ENCODE results near the gene SIRT4. TPM values are rescaled to one million over a fixed set of nuclear protein-coding genes. Genes with fewer than 3 reads are reported as not detected.
A peak's percentile ranks its signal among the peaks of the same experiment; 100 is the strongest.

The SIRT4 gene
- total RNA-seq, 1 donor from 2014 or later, result 2.5 TPM

DNA sequence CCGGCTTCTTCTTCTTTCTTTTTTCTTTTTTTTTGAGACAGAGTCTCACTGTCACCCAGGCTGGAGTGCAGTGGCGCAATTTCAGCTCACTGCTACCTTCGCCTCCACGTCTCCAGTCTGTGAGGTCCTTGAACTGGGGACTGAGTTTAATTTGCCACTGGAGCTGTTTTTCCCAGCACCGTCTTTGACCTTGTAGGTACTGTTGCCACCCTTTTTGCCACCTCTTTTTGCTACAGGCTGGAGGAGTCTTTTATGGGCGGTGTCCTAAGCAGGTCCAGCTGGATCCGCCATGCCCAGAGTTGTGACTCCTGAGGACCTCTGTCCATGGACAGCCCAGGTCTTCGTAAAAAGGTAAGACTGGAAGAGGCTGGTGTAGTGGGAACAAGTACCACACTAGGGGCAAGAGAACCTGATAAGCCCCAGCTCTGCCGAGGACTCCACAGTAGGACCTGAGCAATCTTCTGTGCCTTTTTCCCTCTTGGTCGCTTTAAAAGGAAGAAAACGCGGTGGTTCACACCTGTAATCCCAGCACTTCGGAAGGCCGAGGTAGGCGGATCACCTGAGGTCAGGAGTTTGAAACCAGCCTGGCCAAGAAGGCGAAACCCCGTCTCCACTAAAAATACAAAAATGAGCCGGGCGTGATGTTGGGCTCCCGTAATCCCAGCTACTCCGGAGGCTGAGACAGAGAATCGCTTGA lies 11.4 kb upstream of the SIRT4 start:
- Mint-ChIP-seq H3K27ac (peak overlapping the region; percentile 83), H3K4me3 (no peak overlapping the region), H3K27me3 (peaks cover 11% of the 10 kb centered on the region), H3K4me1 (peaks cover 3% of the 10 kb centered on the region), H3K36me3 (ENCODE audit: low read depth) (no peaks in the 10 kb centered on the region), H3K9me3 (no peaks in the 10 kb centered on the region)
- peak; percentile 83 for DNase-seq
- intact Hi-C loops (cut with micrococcal nuclease), result loop anchor here (1.0 kb wide), 2 partner anchors 62 to 89 kb away; partner anchors contain the start of gene RPLP0

- intact Hi-C loops (cut with micrococcal nuclease), result loop anchor here (2.0 kb wide), 2 partner anchors 32 to 280 kb away; no protein-coding TSS in a partner anchor
- Mint-ChIP-seq H3K36me3 (ENCODE audit: low read depth) (no peaks in the 10 kb centered on the region), H3K27ac (no peak overlapping the region), H3K4me3 (no peak overlapping the region), H3K27me3 (peaks cover 5% of the 10 kb centered on the region), H3K9me3 (no peaks in the 10 kb centered on the region), H3K4me1 (peaks cover 3% of the 10 kb centered on the region)
- DNase-seq, result no peak
These were observed 9.8 kb upstream of the SIRT4 start for GRCh38 chr12:120292411-120292660.

DNA sequence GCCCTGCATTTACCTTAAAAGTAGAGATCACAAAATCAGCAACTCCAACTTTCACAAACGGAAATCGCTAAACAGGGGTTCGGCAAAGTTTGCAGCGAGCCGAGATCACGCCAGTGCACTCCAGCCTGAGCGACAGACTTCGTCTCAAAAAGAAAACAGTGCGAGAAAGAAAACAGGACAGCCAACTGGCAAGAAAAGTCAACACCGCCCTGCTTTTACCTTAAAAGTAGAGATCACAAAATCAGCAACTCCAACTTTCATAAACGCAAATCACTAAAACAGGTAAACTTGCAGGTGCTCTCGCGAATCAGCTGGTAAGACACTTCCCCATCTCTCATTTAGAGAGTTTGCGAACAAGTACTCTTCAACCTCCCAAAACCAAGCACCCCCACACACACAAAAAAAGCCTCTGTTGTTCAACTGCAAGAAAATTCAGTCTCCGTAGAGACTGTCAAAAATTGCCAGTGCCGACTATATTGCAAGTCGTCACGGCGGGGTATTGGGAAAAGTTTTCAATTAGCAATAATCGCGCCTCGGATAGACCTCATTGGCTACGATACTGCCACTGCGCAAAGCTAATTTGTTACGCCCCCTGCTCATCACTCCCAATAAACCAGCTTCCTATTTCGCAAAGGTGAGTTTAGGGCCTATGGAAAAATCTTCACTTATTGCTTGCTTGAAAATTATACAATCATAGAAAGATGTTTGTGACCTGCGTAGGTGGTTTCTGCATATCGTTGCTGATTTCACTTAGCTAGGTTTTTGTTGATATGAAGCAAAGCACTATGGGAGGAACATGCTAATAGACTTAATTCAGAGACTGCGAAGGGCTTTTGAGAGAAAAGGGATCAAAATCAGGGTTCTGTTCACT lies 9.2 kb upstream of the SIRT4 start, which contains the start of gene RNU4-1:
Gene RNU4-1, minus strand, starts transcription at position 577 of the 871 bp plus-strand sequence.
- H3K27ac Mint-ChIP-seq, result no peak within 1 kb of the TSS
- intact Hi-C loops (cut with micrococcal nuclease), result loop anchor here (1.0 to 2.0 kb wide), 5 partner anchors 9 to 280 kb away; partner anchors contain the start of gene SIRT4
- H3K9me3 Mint-ChIP-seq, result no peaks in the 10 kb centered on the region
- peaks cover 3% of the 10 kb centered on the region for H3K4me1 Mint-ChIP-seq
- H3K4me3 Mint-ChIP-seq, result no peak within 1 kb of the TSS
- H3K27me3 Mint-ChIP-seq, result peaks cover 3% of the 10 kb centered on the region
- no peaks in the 10 kb centered on the region for H3K36me3 Mint-ChIP-seq (ENCODE audit: low read depth)
- DNase-seq, result peak; percentile 93

- H3K36me3 Mint-ChIP-seq (ENCODE audit: low read depth), result no peaks in the 10 kb centered on the region
- H3K4me1 Mint-ChIP-seq, result peaks cover 12% of the 10 kb centered on the region
- intact Hi-C loops (cut with micrococcal nuclease), result no loop called here
- H3K4me3 Mint-ChIP-seq, result no peak overlapping the region
- H3K9me3 Mint-ChIP-seq, result no peaks in the 10 kb centered on the region
- H3K27ac Mint-ChIP-seq, result no peak overlapping the region
- DNase-seq, result no peak
- H3K27me3 Mint-ChIP-seq, result peaks cover 3% of the 10 kb centered on the region
These were observed 12.1 kb downstream of the SIRT4 start for GRCh38 chr12:120314220-120314619.

DNA sequence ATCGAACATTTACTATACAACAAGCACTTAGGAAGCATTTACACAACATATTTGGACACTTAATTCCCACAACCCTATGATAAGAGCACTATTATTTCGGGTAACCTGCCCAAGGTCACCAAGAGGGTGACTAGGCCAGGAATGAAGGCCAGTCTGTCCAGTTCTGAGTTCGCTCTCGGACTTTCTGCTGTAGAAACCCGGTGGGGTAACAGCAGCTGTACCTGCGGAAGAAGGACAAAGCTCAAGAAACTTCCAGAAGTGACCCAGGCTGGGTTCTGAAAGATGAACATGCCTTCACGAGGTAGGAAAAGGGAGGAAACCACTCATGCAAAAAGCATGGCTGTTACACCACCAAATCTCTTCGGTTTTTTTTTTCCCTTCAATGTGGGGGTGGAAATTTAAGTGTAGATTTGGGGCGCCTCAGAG lies 14.7 kb downstream of the SIRT4 start:
- Mint-ChIP-seq H3K9me3 (no peaks in the 10 kb centered on the region), H3K4me3 (peak overlapping the region; percentile 93), H3K27ac (peak overlapping the region; percentile 95), H3K27me3 (peaks cover 5% of the 10 kb centered on the region), H3K4me1 (peaks cover 12% of the 10 kb centered on the region), H3K36me3 (ENCODE audit: low read depth) (no peaks in the 10 kb centered on the region)
- DNase-seq, result no peak
- intact Hi-C loops (cut with micrococcal nuclease), result loop anchor here (1.0 kb wide), 3 partner anchors 15 to 121 kb away; partner anchors contain the start of genes COX6A1, RNU4-1 and SIRT4

DNA sequence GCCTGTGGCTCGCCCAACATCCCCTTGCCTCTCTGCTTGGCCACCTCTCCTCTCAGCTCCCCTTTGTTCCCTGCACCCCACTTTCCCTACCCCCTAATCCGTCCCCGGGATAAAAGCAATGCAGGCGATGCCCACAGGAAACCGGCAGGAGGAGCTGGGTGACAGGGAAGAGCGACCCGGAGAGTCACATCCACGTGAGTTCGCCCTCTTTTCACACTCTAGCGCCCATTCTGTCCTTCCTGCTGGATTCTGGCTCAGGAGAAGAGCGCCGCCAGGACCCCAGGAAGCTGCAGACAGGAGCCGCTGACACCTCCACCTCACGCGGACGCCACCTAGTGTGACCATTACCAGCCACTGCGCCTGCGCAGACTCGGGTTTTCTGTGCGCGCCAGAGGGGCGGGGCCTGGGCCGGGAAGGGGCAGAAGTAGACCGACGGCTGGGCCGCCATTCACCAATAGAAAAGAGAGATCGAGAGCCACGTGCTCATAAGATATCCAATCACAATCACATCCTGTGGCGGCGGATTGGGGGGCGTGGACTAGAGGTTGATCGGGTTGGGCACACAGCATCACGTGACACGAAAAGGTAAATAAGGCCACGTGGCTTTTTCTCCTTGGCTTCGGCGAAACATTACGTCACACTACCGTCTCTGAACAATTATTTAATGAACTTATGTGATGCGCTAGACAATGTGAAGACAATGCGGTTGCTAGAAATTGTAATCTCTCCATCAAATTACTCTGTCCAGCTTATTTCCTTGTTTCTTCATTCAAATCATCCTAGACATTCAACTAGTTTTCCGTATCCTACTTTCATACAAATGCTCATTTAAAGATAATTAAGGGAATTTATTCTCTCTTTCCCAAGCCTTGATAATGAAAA lies 15.3 kb downstream of the SIRT4 start:
- Mint-ChIP-seq H3K36me3 (ENCODE audit: low read depth) (no peaks in the 10 kb centered on the region), H3K27ac (peak overlapping the region; percentile 95), H3K9me3 (no peaks in the 10 kb centered on the region), H3K4me1 (peaks cover 12% of the 10 kb centered on the region), H3K4me3 (peak overlapping the region; percentile 93), H3K27me3 (peaks cover 5% of the 10 kb centered on the region)
- peak; percentile 100 for DNase-seq
- intact Hi-C loops (cut with micrococcal nuclease), result loop anchor here (1.0 kb wide), 3 partner anchors 15 to 121 kb away; partner anchors contain the start of genes COX6A1, RNU4-1 and SIRT4

DNA sequence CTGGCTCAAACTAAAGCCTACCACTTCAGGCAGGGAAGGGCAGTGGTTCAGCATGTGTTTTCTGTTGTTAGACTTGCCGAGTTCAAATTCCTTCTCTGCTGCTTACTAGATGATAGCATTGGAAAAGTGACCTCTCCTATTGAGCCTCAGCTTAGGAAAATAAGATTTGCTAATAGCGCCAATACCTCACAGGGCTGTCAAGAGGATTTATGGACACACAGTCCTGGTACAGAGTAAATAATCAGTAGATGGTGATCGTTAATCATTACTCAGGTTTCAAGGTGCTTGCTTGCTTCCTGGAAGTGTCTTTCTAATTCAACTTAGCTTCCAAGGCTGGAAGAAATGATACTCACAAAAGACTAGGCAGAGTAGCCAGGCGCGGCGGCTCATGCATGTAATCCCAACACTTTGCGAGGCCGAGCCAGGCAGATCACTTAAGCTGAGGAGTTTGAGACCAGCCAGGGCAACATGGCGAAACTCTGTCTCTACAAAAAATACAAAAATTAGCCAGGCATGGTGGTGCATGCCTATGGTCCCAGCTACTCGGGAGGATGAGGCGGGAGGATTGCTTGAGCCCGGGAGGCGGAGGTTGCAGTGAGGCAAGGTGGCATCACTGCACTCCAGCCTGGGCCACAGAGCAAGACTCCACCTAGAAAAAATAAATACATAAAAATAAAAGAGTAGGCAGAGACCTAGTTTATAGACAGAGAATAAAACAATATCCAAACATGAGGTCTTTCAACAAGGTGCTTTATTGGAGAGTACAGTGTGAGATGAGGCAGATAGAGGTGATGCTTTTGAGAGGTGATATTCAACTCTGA lies 19.5 kb downstream of the SIRT4 start:
- intact Hi-C loops (cut with micrococcal nuclease), result no loop called here
- H3K27me3 Mint-ChIP-seq, result peaks cover 8% of the 10 kb centered on the region
- no peaks in the 10 kb centered on the region for H3K36me3 Mint-ChIP-seq (ENCODE audit: low read depth)
- no peaks in the 10 kb centered on the region for H3K9me3 Mint-ChIP-seq
- DNase-seq, result no peak
- H3K4me3 Mint-ChIP-seq, result no peak overlapping the region
- no peak overlapping the region for H3K27ac Mint-ChIP-seq
- peaks cover 22% of the 10 kb centered on the region for H3K4me1 Mint-ChIP-seq

GRCh38 chr12:120323772-120324171 lies 21.7 kb downstream of the SIRT4 start:
- no peaks in the 10 kb centered on the region for H3K9me3 Mint-ChIP-seq
- intact Hi-C loops (cut with micrococcal nuclease), result loop anchor here (2.0 kb wide), 1 partner anchor 31 kb away; the partner anchor contains the start of gene RNU4-1
- H3K27me3 Mint-ChIP-seq, result peaks cover 10% of the 10 kb centered on the region
- H3K4me1 Mint-ChIP-seq, result peaks cover 9% of the 10 kb centered on the region
- H3K4me3 Mint-ChIP-seq, result no peak overlapping the region
- no peak for DNase-seq
- no peaks in the 10 kb centered on the region for H3K36me3 Mint-ChIP-seq (ENCODE audit: low read depth)
- no peak overlapping the region for H3K27ac Mint-ChIP-seq

DNA sequence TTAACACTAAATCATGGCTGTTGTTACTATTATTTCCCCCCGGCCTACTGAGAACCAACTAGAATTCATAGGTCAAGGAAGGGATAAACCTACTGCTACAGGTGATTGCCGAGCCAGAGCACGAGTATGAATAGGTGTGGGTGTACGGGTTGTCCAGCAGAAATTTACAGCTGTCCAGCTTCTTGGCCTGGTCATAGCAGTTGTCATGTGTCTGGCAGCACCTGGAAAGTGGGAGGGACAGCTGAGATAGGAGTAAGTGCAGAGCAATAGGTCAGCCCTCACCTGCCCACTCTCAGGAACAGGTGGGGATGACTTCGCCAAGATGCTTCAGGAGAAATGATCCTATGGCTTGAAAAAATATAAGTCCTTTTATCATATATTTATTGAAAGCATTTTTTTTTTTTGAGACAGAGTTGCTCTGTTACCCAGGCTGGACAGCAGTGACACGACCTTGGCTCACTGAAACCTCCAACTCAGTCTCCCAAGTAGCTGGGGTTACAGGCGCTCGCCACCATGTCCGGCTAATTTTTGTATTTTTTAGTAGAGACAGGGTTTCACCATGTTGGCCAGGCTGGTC lies 22.8 kb downstream of the SIRT4 start:
- peaks cover 8% of the 10 kb centered on the region for H3K27me3 Mint-ChIP-seq
- no peaks in the 10 kb centered on the region for H3K9me3 Mint-ChIP-seq
- no peak overlapping the region for H3K4me3 Mint-ChIP-seq
- peaks cover 9% of the 10 kb centered on the region for H3K4me1 Mint-ChIP-seq
- H3K36me3 Mint-ChIP-seq (ENCODE audit: low read depth), result no peaks in the 10 kb centered on the region
- intact Hi-C loops (cut with micrococcal nuclease), result loop anchor here (1.0 to 5.0 kb wide), 4 partner anchors 32 to 322 kb away; partner anchors contain the start of gene RNU4-1
- H3K27ac Mint-ChIP-seq, result no peak overlapping the region
- DNase-seq, result no peak

- H3K4me3 Mint-ChIP-seq, result no peak within 1 kb of the TSS
- H3K36me3 Mint-ChIP-seq (ENCODE audit: low read depth), result no peaks in the 10 kb centered on the region
- intact Hi-C loops (cut with micrococcal nuclease), result loop anchor here (5.0 kb wide), 2 partner anchors 35 to 320 kb away; no protein-coding TSS in a partner anchor
- H3K4me1 Mint-ChIP-seq, result peaks cover 9% of the 10 kb centered on the region
- H3K27me3 Mint-ChIP-seq, result peaks cover 8% of the 10 kb centered on the region
- no peaks in the 10 kb centered on the region for H3K9me3 Mint-ChIP-seq
- H3K27ac Mint-ChIP-seq, result no peak within 1 kb of the TSS
- no peak for DNase-seq
These were observed 25.5 kb downstream of the SIRT4 start, which contains the start of gene PLA2G1B for GRCh38 chr12:120327593-120327992. Gene PLA2G1B, minus strand, starts transcription at chr12:120327779. Its CDS starts 26 bp downstream, at chr12:120327753.

GRCh38 chr12:120328228-120328627 lies 26.1 kb downstream of the SIRT4 start:
- peaks cover 8% of the 10 kb centered on the region for H3K27me3 Mint-ChIP-seq
- H3K4me1 Mint-ChIP-seq, result peaks cover 9% of the 10 kb centered on the region
- DNase-seq, result no peak
- no peaks in the 10 kb centered on the region for H3K36me3 Mint-ChIP-seq (ENCODE audit: low read depth)
- H3K27ac Mint-ChIP-seq, result no peak overlapping the region
- H3K4me3 Mint-ChIP-seq, result no peak overlapping the region
- intact Hi-C loops (cut with micrococcal nuclease), result loop anchor here (5.0 kb wide), 2 partner anchors 34 to 319 kb away; no protein-coding TSS in a partner anchor
- no peaks in the 10 kb centered on the region for H3K9me3 Mint-ChIP-seq

DNA sequence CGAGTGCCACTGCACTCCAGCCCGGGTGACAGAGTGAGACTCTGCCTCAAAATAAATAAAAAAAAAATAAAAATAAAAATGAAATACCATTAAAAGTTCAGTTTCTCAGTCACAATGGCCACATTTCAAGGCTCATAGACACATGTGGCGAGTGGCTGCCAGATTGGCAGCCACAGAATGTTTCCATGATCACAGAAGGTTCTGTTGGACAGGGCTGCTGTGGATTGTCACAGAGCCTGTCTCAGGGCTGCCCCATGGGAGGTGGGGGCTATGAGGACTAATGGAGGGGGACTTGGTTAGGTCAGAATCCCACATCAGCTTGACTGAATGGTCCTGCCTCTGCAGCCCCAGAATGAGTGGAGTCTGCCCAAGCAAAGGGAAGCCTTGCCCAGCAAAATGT lies 29.3 kb downstream of the SIRT4 start:
- no peak for DNase-seq
- Mint-ChIP-seq H3K4me3 (no peak overlapping the region), H3K27me3 (peaks cover 6% of the 10 kb centered on the region), H3K27ac (no peak overlapping the region), H3K9me3 (peaks cover 4% of the 10 kb centered on the region), H3K36me3 (ENCODE audit: low read depth) (no peaks in the 10 kb centered on the region), H3K4me1 (no peaks in the 10 kb centered on the region)
- intact Hi-C loops (cut with micrococcal nuclease), result no loop called here
